NCI-H460 (cell line): Measurements from ENCODE around the gene ERN2. TPM values are rescaled to one million over a fixed set of nuclear protein-coding genes. Genes with fewer than 3 reads are reported as not detected.

Experiments
- DNase-seq: peaks from one replicate; pipeline ENCODE4 v3.0.0-alpha.2; 2016; ENCODE audit warnings: low read depth; ENCODE audit errors: extremely low read depth
- total RNA-seq: library from RNA; depleted of rRNA; stranded (reverse); fragments of >200 nt; shearing (Covaris generic); gene quantifications from 2 replicates; pipeline ENCODE4 v1.2.3, GENCODE V29; 2014; rRNA removed

Gene ERN2
- total RNA-seq, 1 experiment from 2014 or later: not detected

GRCh38 chr16:23650674-23651416 is 62.2 kb downstream of the ERN2 start:
- DNase-seq: no peak

GRCh38 chr16:23642246-23642774 is 70.7 kb downstream of the ERN2 start:
- no peak for DNase-seq

GRCh38 chr16:23640931-23641765 is 71.9 kb downstream of the ERN2 start, which contains the start of the genes DCTN5 and PALB2:
Gene DCTN5 (plus strand): TSS chr16:23641466. CDS start chr16:23641543, 77 bp downstream.
Gene PALB2 (minus strand): TSS chr16:23641310. CDS start chr16:23641157, 153 bp downstream.
- DNase-seq: peak; percentile 93

GRCh38 chr16:23640615-23640930 is 72.4 kb downstream of the ERN2 start:
- DNase-seq: no peak

Other genes starting within 250 kb of the ERN2 start
- gene GGA2, start 202.7 kb downstream of the ERN2 start, total RNA-seq: 17.1 and 17.5 TPM in 2 replicates
- 28.9 and 32.4 TPM in 2 replicates for gene EARS2, start 155.9 kb downstream of the ERN2 start, total RNA-seq
- gene UBFD1, start 155.5 kb downstream of the ERN2 start, total RNA-seq: 57.4 and 59.6 TPM in 2 replicates
- gene NDUFAB1, start 116.9 kb downstream of the ERN2 start, total RNA-seq: 195 and 207 TPM in 2 replicates
- gene PALB2, start 71.9 kb downstream of the ERN2 start, total RNA-seq: 22.1 and 22.4 TPM in 2 replicates
- 40.3 and 49.1 TPM in 2 replicates for gene DCTN5, start 71.8 kb downstream of the ERN2 start, total RNA-seq
- gene PLK1, start 34.3 kb downstream of the ERN2 start, total RNA-seq: 59.1 and 66.3 TPM in 2 replicates
- not detected in 2 replicates for gene CHP2, start 41.8 kb upstream of the ERN2 start, total RNA-seq
- gene PRKCB, start 122.8 kb upstream of the ERN2 start, total RNA-seq: 1.5 and 2.0 TPM in 2 replicates